Loucy (cell line): ENCODE results near the gene PHC3.

ENCODE experiments used
- H2AFZ ChIP-seq: fragments of 200-600 bp; sonication (generic); 2 replicates; pipeline ENCODE4 v1.6.0; 2016; ENCODE audit warnings: antibody characterized with exemption, mild to moderate bottlenecking, low read length, moderate library complexity
- H3F3A ChIP-seq: fragments of 200-600 bp; 2 replicates; pipeline ENCODE4 v1.6.0; 2016; ENCODE audit warnings: antibody characterized with exemption, low read depth, mild to moderate bottlenecking
- H3K27me3 ChIP-seq: fragments of 200-600 bp; sonication (generic); 2 replicates; pipeline ENCODE4 v1.6.1; 2014; ENCODE audit warnings: low read length, mild to moderate bottlenecking; ENCODE audit not compliant: insufficient read depth, poor library complexity, severe bottlenecking
- H3K36me3 ChIP-seq: fragments of 200-600 bp; sonication (generic); 2 replicates; pipeline ENCODE4 v1.6.1; 2016; ENCODE audit warnings: low read length; ENCODE audit not compliant: insufficient read depth
- H3K4me1 ChIP-seq: fragments of 200-600 bp; sonication (generic); 2 replicates; pipeline ENCODE4 v1.5.1; 2014; ENCODE audit warnings: low read length, mild to moderate bottlenecking; ENCODE audit not compliant: insufficient read depth, poor library complexity, severe bottlenecking
- H3K4me2 ChIP-seq: fragments of 200-600 bp; sonication (generic); 2 replicates; pipeline ENCODE4 v1.6.0; 2014; ENCODE audit warnings: antibody characterized with exemption, low read length, low read depth, mild to moderate bottlenecking; ENCODE audit not compliant: poor library complexity, severe bottlenecking
- H3K4me3 ChIP-seq: fragments of 200-600 bp; sonication (generic); 2 replicates; pipeline ENCODE4 v1.5.1; 2014; ENCODE audit warnings: low read length, mild to moderate bottlenecking, mixed read lengths; ENCODE audit not compliant: poor library complexity, severe bottlenecking
- H3K79me2 ChIP-seq: fragments of 200-600 bp; sonication (generic); 2 replicates; pipeline ENCODE4 v1.6.1; 2014; ENCODE audit warnings: low read length; ENCODE audit not compliant: insufficient read depth
- H3K9ac ChIP-seq: fragments of 200-600 bp; sonication (generic); 2 replicates; pipeline ENCODE4 v1.6.0; 2014; ENCODE audit warnings: mild to moderate bottlenecking, low read depth, low read length, moderate library complexity; ENCODE audit not compliant: poor library complexity, severe bottlenecking
- H3K9me2 ChIP-seq: fragments of 200-600 bp; sonication (generic); replicated peaks from 2 replicates; pipeline ENCODE4 v1.6.1; 2016; ENCODE audit warnings: low read depth, low read length, mixed read lengths
- H3K9me3 ChIP-seq: fragments of 200-600 bp; sonication (generic); 2 replicates; pipeline ENCODE4 v1.6.1; 2014; ENCODE audit warnings: mild to moderate bottlenecking, antibody characterized with exemption, low read length, low read depth; ENCODE audit not compliant: insufficient read depth
- H4K20me1 ChIP-seq: fragments of 200-600 bp; sonication (generic); 2 replicates; pipeline ENCODE4 v1.6.0; 2014; ENCODE audit warnings: antibody characterized with exemption, low read length, mild to moderate bottlenecking; ENCODE audit not compliant: insufficient read depth, poor library complexity, severe bottlenecking
- CTCF ChIP-seq: fragments of 200-600 bp; sonication (generic); conservative IDR thresholded peaks from 2 replicates; pipeline ENCODE4 v1.5.1; 2014; ENCODE audit warnings: mild to moderate bottlenecking, antibody characterized with exemption, low read length
- EZH2phosphoT487 ChIP-seq: fragments of 200-600 bp; IDR thresholded peaks from 2 replicates; pipeline ENCODE4 v1.6.1; 2018; ENCODE audit warnings: antibody characterized with exemption, mild to moderate bottlenecking, moderate library complexity, borderline replicate concordance

PHC3 gene

DNA sequence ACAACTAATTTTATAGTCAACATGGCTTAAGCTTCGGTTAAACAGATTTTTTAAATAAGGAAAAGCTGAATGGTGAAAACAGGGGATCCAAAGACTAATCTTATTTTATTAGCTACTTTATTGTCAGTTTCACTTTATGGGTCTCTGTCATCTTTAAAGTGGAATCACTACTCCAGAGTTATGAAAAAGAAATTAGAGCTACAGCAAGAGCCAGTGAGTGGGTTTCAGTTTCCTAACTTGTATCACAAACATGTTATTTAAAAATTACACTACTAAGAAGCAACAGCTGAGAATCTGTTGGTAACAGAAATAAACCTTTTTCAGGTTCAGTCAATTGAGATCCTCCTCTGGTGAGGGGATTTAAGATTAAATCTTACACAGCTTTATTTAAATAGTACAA lies 10.0 kb downstream of the PHC3 start:
- Histone ChIP-seq H3F3A (no peaks in the 10 kb centered on the region), H3K79me2 (peaks cover 88% of the 10 kb centered on the region), H2AFZ (no peak overlapping the region), H3K4me3 (peak overlapping the region; percentile 7), H3K9me2 (no peaks in the 10 kb centered on the region), H3K9me3 (no peaks in the 10 kb centered on the region), H4K20me1 (peaks cover 55% of the 10 kb centered on the region), H3K4me2 (peak overlapping the region; percentile 60), H3K4me1 (peaks cover 34% of the 10 kb centered on the region), H3K27me3 (no peaks in the 10 kb centered on the region), H3K36me3 (peaks cover 61% of the 10 kb centered on the region), H3K9ac (no peak overlapping the region)
- TF ChIP-seq CTCF (no peak), EZH2phosphoT487 (no peak)

- H3K27me3 ChIP-seq = no peaks in the 10 kb centered on the region
- no peak overlapping the region for H3K4me2 ChIP-seq
- peaks cover 38% of the 10 kb centered on the region for H4K20me1 ChIP-seq
- H2AFZ ChIP-seq = no peak overlapping the region
- H3K9me3 ChIP-seq = no peaks in the 10 kb centered on the region; the same call in 1 of the 2 replicates
- H3F3A ChIP-seq = no peaks in the 10 kb centered on the region
- H3K9ac ChIP-seq = no peak overlapping the region
- H3K4me1 ChIP-seq = peaks cover 5% of the 10 kb centered on the region
- H3K36me3 ChIP-seq = peaks cover 67% of the 10 kb centered on the region
- peaks cover 93% of the 10 kb centered on the region for H3K79me2 ChIP-seq
- H3K4me3 ChIP-seq = no peak overlapping the region
- no peaks in the 10 kb centered on the region for H3K9me2 ChIP-seq
- TF ChIP-seq EZH2phosphoT487 (no peak), CTCF (no peak)
These were observed 16.8 kb downstream of the PHC3 start for GRCh38 chr3:170164717-170165116.

DNA sequence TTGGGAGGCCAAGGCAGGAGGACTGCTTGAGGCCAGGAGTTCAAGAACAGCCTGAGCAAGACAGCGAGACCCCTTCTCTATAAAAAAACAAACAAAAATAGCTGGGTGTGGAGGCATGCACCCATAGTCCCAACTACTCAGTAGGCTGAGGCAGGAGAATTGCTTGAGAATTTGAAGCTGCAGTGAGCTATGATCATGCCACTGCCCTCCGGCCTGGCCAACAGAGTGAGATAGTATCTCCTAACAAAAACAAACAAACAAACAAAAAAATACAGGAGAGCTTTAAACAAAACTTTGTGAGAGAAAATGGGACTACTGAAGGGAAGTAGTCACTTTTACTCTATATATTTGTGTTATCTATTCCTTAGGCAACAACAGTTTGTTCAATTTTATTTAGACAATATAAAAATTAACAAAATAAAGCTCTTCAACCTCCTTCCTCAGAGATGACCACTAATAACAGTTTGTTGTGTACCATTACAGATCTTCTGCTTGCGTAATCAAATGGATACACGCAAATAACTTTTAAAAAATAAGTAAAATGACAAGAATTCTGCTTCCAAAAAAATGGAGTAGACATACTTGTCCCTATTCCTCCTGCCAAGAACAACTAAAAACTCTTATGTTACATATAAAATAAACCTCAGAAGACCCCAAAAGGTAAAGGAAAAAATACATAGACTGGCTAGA lies 17.4 kb downstream of the PHC3 start:
- no peak overlapping the region for H3K4me3 ChIP-seq
- H3K4me1 ChIP-seq = peaks cover 4% of the 10 kb centered on the region
- no peak overlapping the region for H3K4me2 ChIP-seq
- H2AFZ ChIP-seq = no peak overlapping the region
- no peak overlapping the region for H3K9ac ChIP-seq
- no peaks in the 10 kb centered on the region for H3K27me3 ChIP-seq
- TF ChIP-seq CTCF = no peak
- no peak for TF ChIP-seq EZH2phosphoT487
- peaks cover 93% of the 10 kb centered on the region for H3K79me2 ChIP-seq
- peaks cover 33% of the 10 kb centered on the region for H4K20me1 ChIP-seq
- peaks cover 61% of the 10 kb centered on the region for H3K36me3 ChIP-seq
- H3K9me2 ChIP-seq = no peaks in the 10 kb centered on the region
- H3K9me3 ChIP-seq = no peaks in the 10 kb centered on the region; the same call in 1 of the 2 replicates
- no peaks in the 10 kb centered on the region for H3F3A ChIP-seq
